NB4 (cell line): Measurements from ENCODE around the gene MCM7.

ENCODE experiments used
- CTCF ChIP-seq: IDR thresholded peaks from one replicate; pipeline ENCODE4 v1.5.1; 2012; ENCODE audit warnings: low read depth, low read length
- MAX ChIP-seq: IDR thresholded peaks from 2 replicates; pipeline ENCODE4 v1.6.1; 2011; ENCODE audit warnings: low read depth, low read length
- MYC ChIP-seq: IDR thresholded peaks from 2 replicates; pipeline ENCODE4 v1.6.1; 2011; ENCODE audit warnings: low read depth, low read length
- POLR2A ChIP-seq: IDR thresholded peaks from 2 replicates; pipeline ENCODE4 v1.6.1; 2011; ENCODE audit warnings: mild to moderate bottlenecking; ENCODE audit not compliant: insufficient read length; ENCODE audit errors: extremely low read depth

DNA sequence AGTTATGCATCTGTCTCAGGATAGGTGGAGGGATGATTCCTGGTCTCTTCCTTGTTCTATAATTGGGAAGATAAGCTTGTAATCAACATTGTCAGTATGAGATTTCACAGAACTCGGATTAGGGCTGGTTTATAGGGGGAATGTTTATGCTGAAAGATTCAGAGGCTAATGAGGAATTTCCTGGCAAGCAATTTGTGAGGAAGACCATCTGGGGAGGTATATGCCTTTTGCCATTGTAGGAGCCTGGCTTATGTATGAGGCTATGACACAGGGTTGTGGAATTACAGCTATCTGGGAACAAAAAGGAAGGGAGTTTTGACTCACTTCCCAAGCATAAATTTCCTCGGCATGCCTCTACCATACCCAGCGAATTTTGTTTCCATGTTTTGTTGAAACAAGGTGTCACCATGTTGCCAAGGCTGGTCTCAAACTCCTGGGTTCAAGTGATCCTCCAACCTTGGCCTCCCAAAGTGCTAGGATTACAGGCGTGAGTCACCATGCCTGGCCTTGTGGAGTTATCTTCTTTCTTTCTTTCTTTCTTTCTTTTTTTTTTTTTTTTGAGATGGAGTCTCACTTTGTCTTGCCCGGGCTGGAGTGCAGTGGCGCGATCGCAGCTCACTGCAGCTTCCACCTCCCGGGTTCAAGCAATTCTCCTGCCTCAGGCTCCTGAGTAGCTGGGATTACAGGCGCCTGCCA lies 14.0 kb downstream of the MCM7 start:
- TF ChIP-seq CTCF (no peak), POLR2A (no peak), MAX (no peak), MYC (no peak)
